Activated T-cell treated with anti-CD3 and anti-CD28 coated beads, Interleukin-2, amount 50 U/mL, for 72 hours (primary cell): ENCODE measurements around the gene ALDH3B2. TPM values are rescaled to one million over a fixed set of nuclear protein-coding genes. Genes with fewer than 3 reads are reported as not detected.

ENCODE experiments used
- ATAC-seq, 2 donors: fragments of 150-1000 bp; cut with Tn5 transposase; replicated peaks in 1 of 2; 2 replicates each; pipeline ENCODE4 v1.10.0; 2021; ENCODE audit warnings: moderate library complexity in 2 of 2, mild to moderate bottlenecking in 1 of 2
- DNase-seq, 2 donors: peaks; one replicate each; pipeline ENCODE4 v3.0.0; 2021 to 2022; ENCODE audit warnings: mixed read lengths in 1 of 2
- H3K27ac Mint-ChIP-seq: one replicate; pipeline ENCODE4 v1.8.0; 2022; ENCODE audit warnings: mild to moderate bottlenecking, moderate library complexity, mixed read lengths
- H3K27me3 Mint-ChIP-seq: one replicate; pipeline ENCODE4 v1.8.0; 2022; ENCODE audit warnings: low read depth, mixed read lengths
- H3K36me3 Mint-ChIP-seq, 2 donors: one replicate each; pipeline ENCODE4 v1.8.0; 2022; ENCODE audit warnings: mixed read lengths in 2 of 2, mild to moderate bottlenecking in 1 of 2; ENCODE audit not compliant: insufficient read depth in 2 of 2
- H3K4me1 Mint-ChIP-seq: one replicate; pipeline ENCODE4 v1.8.0; 2022; ENCODE audit warnings: low read depth, mixed read lengths
- H3K4me3 Mint-ChIP-seq, 2 donors: one replicate each; pipeline ENCODE4 v1.8.0; 2022; ENCODE audit warnings: mild to moderate bottlenecking in 2 of 2, mixed read lengths in 2 of 2, moderate library complexity in 2 of 2
- H3K9me3 Mint-ChIP-seq, 2 donors: one replicate each; pipeline ENCODE4 v1.8.0; 2022; ENCODE audit warnings: mixed read lengths in 2 of 2
- total RNA-seq, 2 donors: library from RNA; stranded (reverse); gene quantifications; one replicate each; pipeline ENCODE4 v1.2.3, GENCODE V29; 2022

The ALDH3B2 gene
- total RNA-seq, 2 donors from 2014 or later, result not detected

DNA sequence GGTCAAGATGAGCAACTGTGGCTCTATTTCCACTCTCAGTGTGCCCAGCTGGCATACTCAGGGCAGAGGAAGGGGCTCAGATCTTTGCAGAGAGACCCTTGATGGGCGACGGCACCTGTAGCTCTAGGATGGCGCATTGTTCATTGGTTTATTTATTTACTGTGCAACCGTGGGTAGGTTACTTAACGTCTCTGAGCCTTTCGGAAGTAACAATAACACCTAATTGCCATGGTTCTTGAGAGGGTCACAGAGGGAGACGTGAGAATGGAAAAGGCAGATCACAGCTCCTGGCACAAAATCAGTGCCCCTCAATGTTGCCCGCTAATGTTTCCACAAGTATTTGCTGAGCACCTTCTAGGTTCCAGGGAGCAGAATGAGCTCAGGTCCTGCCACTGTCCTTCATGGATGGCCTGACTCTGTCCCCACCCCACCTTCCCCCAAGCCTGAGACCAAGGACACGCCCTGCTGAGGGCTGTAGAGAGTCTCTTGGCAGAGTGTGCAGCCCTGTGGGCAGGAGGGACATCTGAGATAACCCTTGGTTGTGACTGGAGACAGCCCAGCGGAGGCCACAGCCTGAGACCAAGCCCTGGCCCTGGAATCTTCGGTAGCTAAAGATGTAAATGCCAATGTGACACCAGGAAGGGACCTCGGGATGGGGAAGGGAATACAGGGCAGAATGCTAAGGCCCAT lies 780 bp upstream of the ALDH3B2 start:
- Mint-ChIP-seq H3K27me3 (peaks cover 10% of the 10 kb centered on the region), H3K27ac (no peak overlapping the region), H3K4me3 (no peak overlapping the region), H3K4me1 (no peaks in the 10 kb centered on the region), H3K9me3 (peaks cover 2 to 3% of the 10 kb centered on the region in 2 donors), H3K36me3 (no peaks in the 10 kb centered on the region)
- ATAC-seq (no peak), DNase-seq (no peak)

GRCh38 chr11:67673902-67674301 lies 521 bp downstream of the ALDH3B2 start:
- peaks cover 2 to 3% of the 10 kb centered on the region in 2 donors for H3K9me3 Mint-ChIP-seq
- no peak for DNase-seq

DNA sequence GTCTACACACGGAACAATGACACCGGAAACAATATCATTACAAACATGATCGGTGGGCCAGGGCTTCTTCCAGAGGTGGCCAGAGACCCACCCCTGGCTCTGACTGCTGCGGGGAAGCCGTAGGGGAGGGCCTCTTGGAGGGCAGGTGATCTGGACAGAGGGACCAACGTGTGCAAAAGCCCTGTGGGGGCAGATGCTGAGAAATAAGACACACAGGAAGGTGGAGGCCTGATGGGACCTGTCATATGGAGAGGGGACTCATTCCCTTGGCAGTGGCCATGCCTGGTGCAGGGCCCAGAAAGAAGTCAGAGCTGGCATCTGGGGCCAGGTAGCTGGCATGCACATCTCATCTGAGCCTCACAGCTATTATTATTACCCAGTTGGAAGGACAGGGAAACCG lies 1.1 kb downstream of the ALDH3B2 start:
- Mint-ChIP-seq H3K27ac (no peak overlapping the region), H3K4me3 (no peak overlapping the region), H3K36me3 (no peaks in the 10 kb centered on the region), H3K27me3 (peaks cover 10% of the 10 kb centered on the region), H3K4me1 (no peaks in the 10 kb centered on the region), H3K9me3 (peaks cover 2 to 3% of the 10 kb centered on the region in 2 donors)
- ATAC-seq (no peak), DNase-seq (no peak)

More at GRCh38 chr11:67673902-67674301, 521 bp downstream of the ALDH3B2 start:
- peaks cover 10% of the 10 kb centered on the region for H3K27me3 Mint-ChIP-seq
- no peak overlapping the region for H3K4me3 Mint-ChIP-seq
- no peaks in the 10 kb centered on the region for H3K36me3 Mint-ChIP-seq
- no peaks in the 10 kb centered on the region for H3K4me1 Mint-ChIP-seq
- H3K27ac Mint-ChIP-seq, result no peak overlapping the region
- no peak for ATAC-seq

- Mint-ChIP-seq H3K27me3 (peaks cover 2% of the 10 kb centered on the region), H3K4me1 (no peaks in the 10 kb centered on the region), H3K36me3 (no peaks in the 10 kb centered on the region), H3K27ac (no peak overlapping the region), H3K4me3 (no peak overlapping the region), H3K9me3 (peaks cover 0 to 1% of the 10 kb centered on the region in 2 donors)
- no peak for DNase-seq
- ATAC-seq, result no peak
Observed at GRCh38 chr11:67671211-67671520, 3.3 kb downstream of the ALDH3B2 start.

DNA sequence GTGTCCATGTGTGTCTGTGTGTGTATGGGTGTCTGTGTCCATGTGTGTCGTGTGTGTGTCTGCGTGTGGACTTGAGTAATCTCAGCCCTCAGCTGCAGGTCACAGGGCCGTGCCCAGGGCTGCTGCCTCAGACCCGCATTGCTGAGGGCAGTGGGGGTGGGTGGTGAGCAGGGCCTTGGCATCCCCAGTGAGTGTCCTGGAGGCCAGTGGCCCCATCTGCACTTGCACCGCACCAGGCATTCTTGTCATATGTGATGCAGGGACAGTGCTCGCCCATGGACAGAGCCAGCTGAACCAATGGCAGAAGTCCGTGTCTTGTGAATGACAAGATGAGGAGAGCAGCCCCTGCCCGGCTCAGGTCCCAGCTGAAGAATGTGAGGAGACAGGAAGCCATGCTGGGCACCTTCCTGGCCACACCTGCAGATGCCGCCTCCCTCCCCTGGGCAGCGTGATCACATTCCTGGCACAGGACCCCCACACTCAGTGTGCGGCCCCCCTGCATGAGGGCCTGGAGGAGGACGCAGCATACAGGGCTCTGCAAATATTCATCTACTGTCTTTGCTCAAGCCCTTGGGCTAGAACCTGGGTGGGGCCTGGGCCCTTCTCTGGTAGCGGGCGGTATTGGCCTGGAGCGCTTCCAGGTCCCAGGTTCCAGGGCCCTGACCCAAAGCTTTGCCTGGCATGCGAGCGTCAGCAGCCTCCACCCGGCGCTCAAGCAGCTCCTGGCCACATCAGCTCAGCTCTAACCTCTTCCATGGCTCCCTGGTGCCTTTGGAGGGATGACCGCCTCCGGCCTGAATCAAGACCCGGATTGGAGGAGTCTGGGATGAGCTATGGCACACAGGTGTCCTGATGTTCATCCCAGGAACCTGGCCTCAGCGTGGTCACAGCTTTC lies 3.9 kb downstream of the ALDH3B2 start:
- H3K27me3 Mint-ChIP-seq, result no peaks in the 10 kb centered on the region
- H3K9me3 Mint-ChIP-seq, result no peaks in the 10 kb centered on the region
- no peak overlapping the region for H3K4me3 Mint-ChIP-seq
- H3K36me3 Mint-ChIP-seq, result no peaks in the 10 kb centered on the region
- ATAC-seq, result no peak
- DNase-seq, result no peak
- no peak overlapping the region for H3K27ac Mint-ChIP-seq
- no peaks in the 10 kb centered on the region for H3K4me1 Mint-ChIP-seq

DNA sequence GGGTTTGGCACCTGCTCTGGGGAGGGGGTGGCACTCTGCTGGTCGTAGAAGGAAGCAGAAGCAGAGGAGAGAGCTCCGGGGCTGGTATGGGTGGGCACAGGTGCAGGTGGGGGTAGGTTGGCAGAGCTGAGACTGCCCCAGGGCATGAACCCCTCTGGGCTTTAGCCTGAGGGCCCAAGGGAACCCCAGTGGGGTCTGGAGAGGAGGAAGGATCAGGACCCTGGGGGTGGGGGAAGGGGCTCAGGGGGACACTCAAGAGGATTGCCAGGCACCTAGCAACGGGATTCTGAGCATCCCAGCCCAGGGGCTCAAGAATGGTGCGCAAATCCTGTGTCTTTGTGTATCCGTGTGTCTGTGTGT lies 6.3 kb downstream of the ALDH3B2 start:
- Mint-ChIP-seq H3K27me3 (no peaks in the 10 kb centered on the region), H3K36me3 (no peaks in the 10 kb centered on the region), H3K27ac (no peak overlapping the region), H3K4me3 (no peak overlapping the region), H3K4me1 (no peaks in the 10 kb centered on the region), H3K9me3 (no peaks in the 10 kb centered on the region)
- DNase-seq (no peak), ATAC-seq (no peak)

GRCh38 chr11:67667490-67668191 lies 6.8 kb downstream of the ALDH3B2 start:
- Mint-ChIP-seq H3K9me3 (no peaks in the 10 kb centered on the region), H3K4me1 (no peaks in the 10 kb centered on the region), H3K27ac (no peak overlapping the region), H3K36me3 (no peaks in the 10 kb centered on the region), H3K4me3 (no peak overlapping the region), H3K27me3 (no peaks in the 10 kb centered on the region)
- no peak for DNase-seq
- ATAC-seq, result no peak

DNA sequence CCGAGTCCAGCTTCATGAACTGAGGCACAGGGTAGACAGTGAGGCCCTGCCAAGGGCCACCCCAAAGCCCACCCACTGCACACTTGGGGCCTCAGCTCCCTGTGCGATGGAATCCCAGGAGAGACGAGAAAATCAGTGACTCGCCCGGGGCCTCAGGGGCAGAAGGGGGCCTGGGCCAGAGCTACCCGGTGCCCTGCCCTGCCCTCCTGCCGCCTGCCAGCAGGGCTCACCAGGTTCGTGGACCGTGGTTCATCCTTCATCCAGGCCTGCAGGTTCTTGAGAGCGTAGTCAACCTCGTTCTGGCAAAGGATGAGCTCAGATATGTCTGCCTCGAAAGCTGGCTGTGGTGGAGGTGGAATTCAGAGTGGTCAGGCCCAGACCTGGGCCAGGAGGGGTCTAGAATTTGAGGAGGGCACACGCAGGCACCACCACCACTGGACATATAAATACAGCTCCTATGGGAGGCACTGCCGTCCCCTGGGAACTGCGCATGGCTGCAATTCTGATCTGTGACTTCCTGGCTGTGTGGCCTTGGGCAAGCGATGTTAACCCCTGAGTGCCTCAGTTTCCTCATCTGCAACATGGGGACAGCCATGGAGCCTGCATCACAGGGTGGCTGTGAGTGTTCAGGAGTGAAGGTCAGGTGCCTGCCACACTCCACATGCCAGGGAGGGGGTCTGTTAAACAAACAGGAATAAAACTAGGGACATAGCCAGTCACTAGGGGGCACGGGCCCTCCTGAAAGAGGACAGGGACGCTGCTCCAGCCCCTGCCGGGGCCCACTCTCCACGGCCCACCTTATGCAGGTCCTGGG lies 7.5 kb downstream of the ALDH3B2 start:
- Mint-ChIP-seq H3K36me3 (no peaks in the 10 kb centered on the region), H3K4me1 (no peaks in the 10 kb centered on the region), H3K27me3 (no peaks in the 10 kb centered on the region), H3K9me3 (no peaks in the 10 kb centered on the region), H3K4me3 (no peak overlapping the region), H3K27ac (no peak overlapping the region)
- ATAC-seq (no peak), DNase-seq (no peak)

- H3K9me3 Mint-ChIP-seq, result no peaks in the 10 kb centered on the region
- H3K36me3 Mint-ChIP-seq, result no peaks in the 10 kb centered on the region
- no peak overlapping the region for H3K27ac Mint-ChIP-seq
Observed at GRCh38 chr11:67666303-67666645, 8.1 kb downstream of the ALDH3B2 start.

GRCh38 chr11:67665541-67666302 lies 8.7 kb downstream of the ALDH3B2 start:
- no peaks in the 10 kb centered on the region for H3K27me3 Mint-ChIP-seq
- H3K9me3 Mint-ChIP-seq, result no peaks in the 10 kb centered on the region
- H3K27ac Mint-ChIP-seq, result no peak overlapping the region
- H3K4me1 Mint-ChIP-seq, result no peaks in the 10 kb centered on the region
- DNase-seq (no peak), ATAC-seq (no peak)
- H3K4me3 Mint-ChIP-seq, result no peak overlapping the region
- no peaks in the 10 kb centered on the region for H3K36me3 Mint-ChIP-seq

More at GRCh38 chr11:67666303-67666645, 8.1 kb downstream of the ALDH3B2 start:
- DNase-seq (no peak), ATAC-seq (no peak)
- H3K4me1 Mint-ChIP-seq, result no peaks in the 10 kb centered on the region
- H3K4me3 Mint-ChIP-seq, result no peak overlapping the region
- no peaks in the 10 kb centered on the region for H3K27me3 Mint-ChIP-seq

DNA sequence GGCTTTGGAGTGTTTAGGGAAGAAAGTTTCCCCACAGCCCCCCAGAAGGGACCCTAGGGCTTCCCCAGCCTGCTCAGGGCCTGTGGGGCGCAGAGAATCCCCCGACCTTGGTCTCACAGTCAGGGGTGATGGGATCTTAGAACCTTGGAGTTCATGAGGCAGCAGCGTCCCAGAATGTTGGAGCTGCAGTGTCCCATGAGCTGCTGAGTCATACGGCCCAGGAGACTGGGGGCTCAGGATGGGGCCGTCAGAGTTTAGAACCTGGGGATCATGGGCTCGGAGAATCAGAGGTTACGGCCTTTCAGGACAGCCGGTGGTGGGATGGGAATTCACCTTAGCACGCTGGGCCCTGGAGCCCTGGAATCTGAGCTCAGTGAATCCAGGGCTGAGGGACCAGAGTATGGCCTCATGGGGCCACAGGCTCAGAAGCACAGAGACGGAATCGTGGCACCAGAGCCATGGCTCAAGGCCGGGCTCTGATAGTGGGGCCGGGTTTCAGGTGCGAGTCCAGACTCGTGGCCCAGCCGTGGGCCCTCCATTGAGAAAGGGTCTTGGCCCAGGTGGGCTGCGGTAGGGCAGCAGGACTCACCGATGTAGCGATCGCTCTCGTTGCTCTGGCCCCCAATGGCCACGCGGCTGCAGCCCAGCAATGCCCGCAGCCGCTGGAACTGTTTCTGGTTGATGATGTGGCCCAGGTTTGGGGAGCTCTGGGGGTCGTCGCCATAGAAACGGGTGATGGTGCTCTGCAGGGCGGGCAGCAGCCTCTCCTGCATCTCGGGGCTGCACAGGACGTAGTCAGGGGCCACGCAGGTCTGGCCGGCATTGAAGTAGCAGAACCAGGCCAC lies 9.5 kb downstream of the ALDH3B2 start:
- H3K4me1 Mint-ChIP-seq, result no peaks in the 10 kb centered on the region
- ATAC-seq, result no peak
- no peak overlapping the region for H3K27ac Mint-ChIP-seq
- no peak overlapping the region for H3K4me3 Mint-ChIP-seq
- no peaks in the 10 kb centered on the region for H3K36me3 Mint-ChIP-seq
- no peaks in the 10 kb centered on the region for H3K9me3 Mint-ChIP-seq
- no peak for DNase-seq
- no peaks in the 10 kb centered on the region for H3K27me3 Mint-ChIP-seq

DNA sequence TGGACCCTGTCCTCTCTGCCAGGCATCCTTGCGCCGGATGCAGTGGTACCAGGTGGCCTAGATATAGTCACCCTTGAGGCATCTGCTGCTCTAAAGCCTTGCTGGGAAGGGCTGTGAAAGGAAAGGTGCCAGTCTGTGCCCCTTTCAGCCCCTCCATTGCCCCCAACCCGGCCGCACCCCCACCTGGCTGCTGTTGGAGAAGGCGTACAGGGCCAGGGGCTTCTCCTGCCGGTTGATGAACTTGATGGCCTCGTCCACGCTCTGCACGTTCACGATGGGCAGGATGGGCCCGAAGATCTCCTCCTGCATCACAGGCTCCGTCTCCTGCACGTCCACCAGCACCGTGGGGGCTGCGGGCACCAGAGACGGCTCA lies 10.2 kb downstream of the ALDH3B2 start:
- Mint-ChIP-seq H3K9me3 (no peaks in the 10 kb centered on the region), H3K4me3 (no peak overlapping the region), H3K4me1 (no peaks in the 10 kb centered on the region), H3K36me3 (no peaks in the 10 kb centered on the region), H3K27me3 (no peaks in the 10 kb centered on the region), H3K27ac (no peak overlapping the region)
- DNase-seq (no peak), ATAC-seq (no peak)
